ENCODE results near the gene ZNF213.

ZNF213 gene

GRCh38 chr16:3115561-3115960 lies 19.3 kb upstream of the ZNF213 start:
- no peak for TF ChIP-seq CTCF (IDR thresholded peaks at IDR 0.05; ENCODE audit: extremely low read depth, missing control alignments)
- no peak for DNase-seq (ENCODE audit: low spot score)

- no peak for DNase-seq (ENCODE audit: low spot score)
- no peak for TF ChIP-seq CTCF (IDR thresholded peaks at IDR 0.05; ENCODE audit: extremely low read depth, missing control alignments)
Measured at GRCh38 chr16:3118204-3118790, 16.5 kb upstream of the ZNF213 start.

- TF ChIP-seq CTCF (IDR thresholded peaks at IDR 0.05; ENCODE audit: extremely low read depth, missing control alignments) = no peak
- no peak for DNase-seq (ENCODE audit: low spot score)
Measured at GRCh38 chr16:3118846-3119245, 16.0 kb upstream of the ZNF213 start.

GRCh38 chr16:3119286-3119685 lies 15.5 kb upstream of the ZNF213 start:
- no peak for TF ChIP-seq CTCF (IDR thresholded peaks at IDR 0.05; ENCODE audit: extremely low read depth, missing control alignments)

GRCh38 chr16:3119701-3120408 lies 15.0 kb upstream of the ZNF213 start:
- DNase-seq (ENCODE audit: low spot score) = no peak
- no peak for TF ChIP-seq CTCF (IDR thresholded peaks at IDR 0.05; ENCODE audit: extremely low read depth, missing control alignments)

More at GRCh38 chr16:3119286-3119685, 15.5 kb upstream of the ZNF213 start:
- DNase-seq (ENCODE audit: low spot score) = no peak

GRCh38 chr16:3120435-3120834 lies 14.4 kb upstream of the ZNF213 start:
- no peak for DNase-seq (ENCODE audit: low spot score)
- no peak for TF ChIP-seq CTCF (IDR thresholded peaks at IDR 0.05; ENCODE audit: extremely low read depth, missing control alignments)

GRCh38 chr16:3121851-3122467 lies 12.9 kb upstream of the ZNF213 start:
- no peak for DNase-seq (ENCODE audit: low spot score)
- no peak for TF ChIP-seq CTCF (IDR thresholded peaks at IDR 0.05; ENCODE audit: extremely low read depth, missing control alignments)

Data from GM20000 (cell line).